ENCODE data around the gene VWC2.
"Not testable (repeated sequence)": the region's sequence is repeated elsewhere in the genome, so short reads cannot be mapped to it uniquely, and the experiment has no call there.

The VWC2 gene

GRCh38 chr7:49787980-49788379 lies 14.5 kb downstream of the VWC2 start:
- DNase-seq = no peak

GRCh38 chr7:49788455-49789059 lies 15.1 kb downstream of the VWC2 start:
- DNase-seq = no peak

GRCh38 chr7:49789736-49790135 lies 16.3 kb downstream of the VWC2 start:
- DNase-seq = no peak

DNA sequence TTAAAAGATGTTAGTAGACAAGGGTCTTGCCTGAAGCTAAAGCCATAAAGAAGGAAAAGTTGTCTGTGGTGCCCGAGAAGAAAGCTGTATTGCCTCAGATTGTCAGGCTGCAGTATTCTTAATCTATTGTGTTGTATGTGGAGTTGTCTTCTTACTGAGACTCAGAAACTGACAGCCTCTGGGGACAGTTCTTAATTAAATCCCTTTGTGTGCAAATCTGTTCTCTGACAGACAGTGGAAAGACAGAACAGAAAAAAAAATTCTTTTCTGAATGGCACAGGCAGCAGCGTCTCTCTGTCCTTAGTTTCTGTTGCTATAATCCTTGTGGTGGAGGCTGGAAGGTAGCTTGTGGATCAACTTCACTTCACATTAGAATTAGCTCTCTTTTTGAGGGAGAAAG lies 16.8 kb downstream of the VWC2 start:
- DNase-seq = no peak

DNA sequence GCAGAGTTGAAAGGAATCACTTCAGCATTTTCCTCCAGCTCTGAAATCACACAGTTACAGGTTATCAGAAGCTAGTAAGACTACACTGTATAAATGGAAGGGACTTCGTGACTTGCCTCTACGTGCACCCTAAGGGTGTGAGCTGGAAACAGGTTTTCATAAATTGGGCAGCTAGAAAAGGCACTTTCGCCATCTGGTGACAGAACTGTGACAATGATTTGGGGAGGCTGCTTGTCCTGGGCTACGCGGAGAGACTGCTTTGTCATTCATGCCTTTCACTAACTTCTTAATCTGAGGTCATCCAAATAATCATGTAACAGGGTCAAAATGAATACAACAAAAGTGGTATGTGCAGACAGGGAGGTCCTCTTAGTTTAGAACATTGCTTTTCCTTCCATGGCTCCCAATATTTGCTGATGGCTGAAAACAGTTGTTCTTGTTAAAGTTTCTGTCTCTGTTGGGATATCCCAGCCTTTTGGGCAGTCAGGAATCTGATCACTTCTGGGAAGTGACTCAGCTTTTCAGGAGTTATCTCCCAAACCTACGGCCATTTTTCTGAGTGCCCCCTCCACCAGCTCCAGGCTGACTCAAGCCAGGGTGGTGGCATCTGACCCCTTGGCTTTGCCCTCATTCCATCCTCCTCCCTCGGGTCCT lies 17.8 kb downstream of the VWC2 start:
- no peak for DNase-seq

DNA sequence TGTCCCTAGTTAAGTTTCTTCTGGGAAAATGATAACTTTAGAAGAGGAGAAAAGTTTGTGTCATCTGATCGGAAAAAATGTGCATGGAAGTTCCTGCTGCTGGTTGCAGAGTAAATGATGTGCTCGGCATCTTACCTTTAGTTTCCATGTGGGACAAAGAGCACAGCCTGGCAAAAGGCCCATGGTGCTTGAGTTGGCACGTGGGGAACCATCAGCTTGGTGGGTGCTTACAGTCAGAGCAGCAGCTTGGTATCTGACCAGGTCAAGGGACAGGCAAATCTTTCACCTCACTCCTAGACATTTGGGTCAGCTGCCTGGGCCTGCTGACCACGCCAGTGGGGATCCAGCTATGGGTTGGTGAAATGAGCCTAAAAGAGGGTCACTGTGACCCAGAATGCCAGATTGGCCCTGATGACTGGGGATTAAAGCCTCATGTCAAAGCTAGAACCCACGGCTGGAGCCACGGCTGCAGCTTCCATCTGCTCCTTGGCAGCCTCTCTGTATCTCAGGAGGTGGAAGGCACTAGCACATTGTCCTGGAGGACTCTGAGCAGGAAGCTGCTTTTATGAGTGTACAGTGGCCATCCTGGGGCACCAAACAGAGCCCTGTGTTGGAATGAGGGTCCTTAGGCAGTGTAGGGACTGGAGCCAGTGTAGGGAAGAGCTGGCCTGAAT lies 24.7 kb downstream of the VWC2 start:
- DNase-seq = no peak

GRCh38 chr7:49800031-49800430 lies 26.6 kb downstream of the VWC2 start:
- no peak for DNase-seq

DNA sequence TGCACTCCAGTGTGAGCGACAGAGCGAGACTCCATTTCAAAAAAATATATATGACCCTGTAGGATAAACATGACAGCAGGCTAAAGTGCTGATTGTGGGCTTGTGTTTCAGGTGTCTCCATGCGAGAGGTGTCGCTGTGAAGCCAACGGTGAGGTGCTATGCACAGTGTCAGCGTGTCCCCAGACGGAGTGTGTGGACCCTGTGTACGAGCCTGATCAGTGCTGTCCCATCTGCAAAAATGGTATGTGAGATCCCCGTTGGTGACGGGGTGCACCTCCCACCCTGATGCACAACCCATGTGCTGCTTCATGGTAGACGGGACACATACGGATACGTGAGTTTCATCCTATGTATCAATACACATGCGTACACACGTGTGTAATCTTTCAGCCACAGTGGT lies 29.2 kb downstream of the VWC2 start:
- no peak for DNase-seq

DNA sequence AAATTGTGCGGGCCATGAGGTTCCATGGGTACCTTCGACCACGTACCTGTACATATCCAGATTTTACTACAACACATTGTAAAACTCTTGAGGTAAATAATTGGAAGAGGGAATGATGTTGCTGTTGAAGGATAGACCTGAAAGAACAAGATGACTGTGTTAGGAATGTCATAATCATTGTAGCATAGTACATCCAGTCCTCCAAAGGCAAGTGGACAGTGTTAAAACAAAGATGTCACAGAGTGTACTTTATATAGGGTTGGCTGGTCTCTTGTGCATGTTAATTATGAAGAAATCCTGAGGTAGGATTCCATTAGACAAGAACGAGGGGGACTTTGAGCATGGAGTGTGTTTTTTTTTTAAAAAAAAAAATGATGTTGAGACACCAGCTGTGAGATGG lies 30.4 kb downstream of the VWC2 start:
- DNase-seq = no peak

- DNase-seq = no peak
These were observed 32.1 kb downstream of the VWC2 start for GRCh38 chr7:49805371-49806007.

DNA sequence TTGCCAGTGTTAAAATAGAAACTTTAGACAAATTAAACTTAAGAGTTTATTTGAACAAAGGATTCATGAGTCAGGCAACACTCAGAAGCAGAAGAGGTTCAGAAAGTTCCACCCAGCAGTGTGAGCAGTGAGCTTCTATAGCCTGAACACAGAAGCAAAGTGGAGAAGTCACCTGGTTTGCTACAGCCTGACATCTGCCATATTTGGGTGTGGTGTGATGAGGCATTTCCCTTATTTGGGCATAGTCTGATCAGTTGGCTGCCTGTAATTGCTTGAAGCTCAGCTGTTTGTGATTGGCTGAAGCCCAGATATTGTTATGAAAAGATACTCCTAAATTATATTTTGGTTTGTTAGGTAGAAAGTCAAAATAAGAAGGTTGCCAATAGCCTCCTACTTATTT lies 39.1 kb downstream of the VWC2 start:
- DNase-seq = no peak

DNA sequence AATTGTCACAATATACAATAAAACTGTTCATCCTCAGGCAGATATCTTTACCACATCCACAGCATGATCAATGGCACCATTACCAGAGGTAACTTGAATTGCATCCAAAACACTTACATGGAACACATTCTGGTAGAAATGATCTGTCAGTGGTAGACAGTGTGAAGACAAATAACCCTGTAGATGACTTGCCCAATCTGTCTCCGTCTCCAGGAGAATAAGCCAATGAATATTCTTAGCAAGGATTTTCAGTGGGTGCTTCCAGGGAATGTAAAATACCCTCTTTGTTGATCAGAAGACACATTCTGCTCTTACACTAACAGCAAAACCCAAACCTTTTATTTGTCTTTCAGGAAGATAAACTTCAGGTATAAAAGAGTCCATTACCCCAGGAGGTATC lies 43.8 kb downstream of the VWC2 start:
- no peak for DNase-seq

DNA sequence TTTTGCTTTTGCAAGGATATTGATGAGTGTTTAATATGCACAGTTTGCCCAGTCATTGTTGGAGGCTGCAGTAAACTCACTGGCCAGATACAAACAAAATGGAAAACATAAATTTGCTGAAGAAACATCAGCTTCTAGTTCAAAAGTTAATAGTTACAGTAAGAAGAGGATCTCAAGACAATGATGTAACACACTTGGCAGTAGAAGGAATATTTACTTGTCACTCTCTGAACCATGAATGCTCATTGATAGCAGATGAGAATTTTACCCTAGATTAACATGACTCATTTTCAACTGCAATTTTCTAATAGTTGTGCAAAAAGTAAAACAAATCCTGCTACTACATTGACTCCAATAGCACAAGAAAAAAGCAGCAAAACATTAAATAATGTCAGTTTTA lies 47.7 kb downstream of the VWC2 start:
- DNase-seq = no peak

DNA sequence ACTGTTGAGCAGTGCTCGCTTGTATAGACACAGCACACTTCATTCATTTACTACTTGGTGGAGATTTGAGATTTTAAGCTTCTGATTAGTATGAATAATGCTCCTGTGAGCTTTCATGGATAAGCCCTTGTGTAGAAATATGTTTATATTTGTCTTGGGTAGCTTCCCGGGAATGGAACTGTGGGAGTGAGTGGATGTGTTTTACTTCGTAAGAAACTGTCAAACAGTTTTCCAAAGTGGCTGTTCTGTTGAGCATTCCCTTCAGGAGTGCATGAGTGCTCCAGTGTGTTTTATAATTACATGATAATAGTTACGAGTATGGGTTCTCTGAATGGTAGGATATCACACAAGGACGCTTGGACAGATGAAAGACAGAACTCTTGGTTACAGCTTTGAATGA lies 49.4 kb downstream of the VWC2 start:
- no peak for DNase-seq

GRCh38 chr7:49823566-49823965 lies 50.1 kb downstream of the VWC2 start:
- no peak for DNase-seq

GRCh38 chr7:49839863-49840645 lies 66.6 kb downstream of the VWC2 start:
- no peak for DNase-seq

GRCh38 chr7:49840751-49841405 lies 67.4 kb downstream of the VWC2 start:
- no peak for DNase-seq

- DNase-seq = no peak
These were observed 72.2 kb downstream of the VWC2 start for GRCh38 chr7:49845626-49846025.

DNA sequence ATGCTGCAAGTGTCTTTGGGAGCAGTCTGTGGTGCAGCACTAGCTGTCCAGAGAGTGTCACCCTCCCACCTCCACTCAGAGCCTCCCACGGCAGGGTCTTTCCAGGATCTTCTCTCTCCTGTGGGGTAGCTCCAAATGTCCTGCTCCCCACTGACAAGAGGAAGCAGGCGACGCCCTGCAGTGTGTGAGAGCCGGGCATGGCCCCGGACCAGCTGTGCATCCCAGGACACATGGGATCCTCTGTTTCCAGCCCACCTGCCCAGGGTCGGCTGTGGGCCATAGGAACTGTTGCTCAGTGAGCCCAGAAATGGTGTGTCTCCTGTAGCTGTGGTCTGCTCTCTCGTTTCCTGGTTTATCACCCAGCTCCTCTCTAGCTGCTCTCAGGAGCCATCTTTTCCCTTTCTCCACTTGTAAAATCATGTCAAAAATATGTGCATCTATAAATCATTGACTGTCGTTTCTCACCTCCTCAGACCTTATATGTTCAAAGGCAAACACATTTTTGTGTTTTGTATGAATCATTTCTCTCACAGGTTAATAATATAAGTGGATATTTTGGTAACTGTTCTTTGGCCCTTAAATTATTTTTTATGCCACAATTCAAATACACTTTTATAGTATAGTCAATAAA lies 74.9 kb downstream of the VWC2 start:
- DNase-seq = no peak

GRCh38 chr7:49850921-49851613 lies 77.6 kb downstream of the VWC2 start:
- no peak for DNase-seq

DNA sequence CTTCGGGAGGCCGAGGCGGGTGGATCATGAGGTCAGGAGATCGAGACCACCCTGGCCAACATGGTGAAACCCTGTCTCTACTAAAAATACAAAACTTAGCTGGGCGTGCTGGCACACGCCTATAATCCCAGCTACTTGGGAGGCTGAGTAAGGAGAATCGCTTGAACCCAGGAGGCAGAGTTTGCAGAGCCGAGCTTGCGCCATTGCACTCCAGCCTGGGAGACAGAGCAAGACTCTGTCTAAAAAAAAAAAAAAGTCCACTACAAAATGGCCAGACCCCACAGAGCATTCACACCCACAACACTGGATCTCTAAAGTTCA lies 78.1 kb downstream of the VWC2 start:
- not testable (repeated sequence) for DNase-seq
